HepG2 (cell line): Measurements from ENCODE around the gene TCFL5. TPM values are rescaled to one million over a fixed set of nuclear protein-coding genes. Genes with fewer than 3 reads are reported as not detected.

ENCODE experiments used
- CHCHD3 ChIP-seq: sonication (generic); formaldehyde crosslinking; IDR thresholded peaks from 2 replicates; pipeline ENCODE4 v1.8.0; 2022; ENCODE audit warnings: mild to moderate bottlenecking, missing genetic modification reagents, moderate library complexity
- HNRNPH1 ChIP-seq: fragments of 200-400 bp; formaldehyde crosslinking; optimal IDR thresholded peaks from 2 replicates; pipeline ENCODE3; 2017; ENCODE audit warnings: mild to moderate bottlenecking, low read depth, low read length
- IKZF4 ChIP-seq: sonication (generic); formaldehyde crosslinking; IDR thresholded peaks from 2 replicates; pipeline ENCODE4 v1.5.1; 2020; ENCODE audit warnings: borderline replicate concordance, mild to moderate bottlenecking, low read depth, missing genetic modification reagents; ENCODE audit errors: not compliant biosample characterization
- KDM5A ChIP-seq: fragments of 200-600 bp; sonication (generic); IDR thresholded peaks from 2 replicates; pipeline ENCODE4 v1.7.0; 2018; ENCODE audit warnings: antibody characterized with exemption, mild to moderate bottlenecking, low read length, borderline replicate concordance
- MAFK ChIP-seq, 2 experiments: IDR thresholded peaks in 1 of 2; conservative IDR thresholded peaks in 1 of 2; 2 replicates each; pipeline ENCODE4 v1.6.1; 2011; ENCODE audit warnings: improper control_type of control experiment in 2 of 2, low read length in 2 of 2
- SIN3A ChIP-seq: IDR thresholded peaks from 2 replicates; pipeline ENCODE4 v1.6.1; 2011; ENCODE audit warnings: low read depth, mild to moderate bottlenecking, control low read depth, low read length, borderline replicate concordance
- SNRNP70 ChIP-seq: fragments of 200-400 bp; formaldehyde crosslinking; IDR thresholded peaks from 2 replicates; pipeline ENCODE4 v1.6.1; 2017; ENCODE audit warnings: mild to moderate bottlenecking, low read depth, low read length, moderate library complexity
- U2AF1 ChIP-seq: fragments of 200-400 bp; formaldehyde crosslinking; optimal IDR thresholded peaks from 2 replicates; pipeline ENCODE3; 2017; ENCODE audit warnings: mild to moderate bottlenecking, low read depth, low read length
- ZNF136 ChIP-seq: sonication (generic); formaldehyde crosslinking; IDR thresholded peaks from 2 replicates; pipeline ENCODE4 v1.8.1; 2022; ENCODE audit warnings: low read depth, mild to moderate bottlenecking, moderate library complexity, missing genetic modification reagents
- ZNF235 ChIP-seq: sonication (generic); formaldehyde crosslinking; IDR thresholded peaks from 2 replicates; pipeline ENCODE4 v1.8.1; 2023; ENCODE audit warnings: mild to moderate bottlenecking, missing genetic modification reagents, borderline replicate concordance
- ZNF292 ChIP-seq: sonication (generic); formaldehyde crosslinking; IDR thresholded peaks from 2 replicates; pipeline ENCODE4 v1.8.1; 2022; ENCODE audit warnings: mild to moderate bottlenecking, low read depth, missing genetic modification reagents, borderline replicate concordance
- ZNF367 ChIP-seq: sonication (generic); formaldehyde crosslinking; IDR thresholded peaks from 2 replicates; pipeline ENCODE4 v1.4.0; 2020; ENCODE audit warnings: missing genetic modification reagents, borderline replicate concordance
- ZNF562 ChIP-seq: sonication (generic); formaldehyde crosslinking; IDR thresholded peaks from 2 replicates; pipeline ENCODE4 v1.8.0; 2022; ENCODE audit warnings: missing genetic modification reagents, borderline replicate concordance
- ZNF670 ChIP-seq: sonication (generic); formaldehyde crosslinking; IDR thresholded peaks from 2 replicates; pipeline ENCODE4 v1.8.0; 2022; ENCODE audit warnings: mild to moderate bottlenecking, missing genetic modification reagents, borderline replicate concordance
- ZSCAN9 ChIP-seq: IDR thresholded peaks from 2 replicates; pipeline ENCODE4 v1.6.1; 2016; ENCODE audit warnings: borderline replicate concordance
- polyA plus RNA-seq, 8 experiments: library from polyadenylated mRNA; depleted of rRNA in 3 of 8; stranded (reverse) in 7 of 8; unstranded in 1 of 8; fragments of >200 nt; fragmentation: Illumina TruSeq in 4 of 8; extraction: Trizol in 4 of 8; gene quantifications; 2 replicates each; pipeline versions ENCODE4 v1.2.1 to v1.2.3, GENCODE V29; 2011 to 2016; ENCODE audit warnings: low read depth in 4 of 8, missing spikeins in 1 of 8, mixed read lengths in 1 of 8; ENCODE audit not compliant: insufficient read depth in 1 of 8
- total RNA-seq, 5 experiments: library from RNA; depleted of rRNA; stranded (reverse); fragments of >200 nt; fragmentation: Illumina TruSeq; extraction: Trizol; gene quantifications; 2 replicates each; pipeline ENCODE4 v1.2.3, GENCODE V29; 2016; ENCODE audit warnings: low read depth in 1 of 5
- TF ChIP-seq, protein P1 (sequence below): IDR thresholded peaks from 2 replicates; pipeline ENCODE4 v1.6.1; 2016; ENCODE audit warnings: missing compliant biosample characterization, missing genetic modification reagents, borderline replicate concordance
- TF ChIP-seq, protein P2 (sequence below): sonication (generic); formaldehyde crosslinking; IDR thresholded peaks from 2 replicates; pipeline ENCODE4 v1.8.0; 2022; ENCODE audit warnings: missing genetic modification reagents, mild to moderate bottlenecking, inconsistent platforms, borderline replicate concordance
- TF ChIP-seq, protein P3 (sequence below): sonication (generic); formaldehyde crosslinking; IDR thresholded peaks from 2 replicates; pipeline ENCODE4 v1.4.0; 2020; ENCODE audit warnings: low read depth, mild to moderate bottlenecking, missing genetic modification reagents
- TF ChIP-seq, protein P4 (sequence below): sonication (generic); formaldehyde crosslinking; conservative IDR thresholded peaks from 2 replicates; pipeline ENCODE4 v1.4.0; 2020; ENCODE audit warnings: missing genetic modification reagents
- TF ChIP-seq, protein P5 (sequence below): sonication (generic); formaldehyde crosslinking; IDR thresholded peaks from 2 replicates; pipeline ENCODE4 v1.4.0; 2020; ENCODE audit warnings: missing genetic modification reagents

TCFL5 gene
- total and polyA plus RNA-seq, 2 of the 13 experiments (the other 11 are each of a cell fraction or from before 2014, with no cell fraction given) = 14.8 to 20.0 TPM

DNA sequence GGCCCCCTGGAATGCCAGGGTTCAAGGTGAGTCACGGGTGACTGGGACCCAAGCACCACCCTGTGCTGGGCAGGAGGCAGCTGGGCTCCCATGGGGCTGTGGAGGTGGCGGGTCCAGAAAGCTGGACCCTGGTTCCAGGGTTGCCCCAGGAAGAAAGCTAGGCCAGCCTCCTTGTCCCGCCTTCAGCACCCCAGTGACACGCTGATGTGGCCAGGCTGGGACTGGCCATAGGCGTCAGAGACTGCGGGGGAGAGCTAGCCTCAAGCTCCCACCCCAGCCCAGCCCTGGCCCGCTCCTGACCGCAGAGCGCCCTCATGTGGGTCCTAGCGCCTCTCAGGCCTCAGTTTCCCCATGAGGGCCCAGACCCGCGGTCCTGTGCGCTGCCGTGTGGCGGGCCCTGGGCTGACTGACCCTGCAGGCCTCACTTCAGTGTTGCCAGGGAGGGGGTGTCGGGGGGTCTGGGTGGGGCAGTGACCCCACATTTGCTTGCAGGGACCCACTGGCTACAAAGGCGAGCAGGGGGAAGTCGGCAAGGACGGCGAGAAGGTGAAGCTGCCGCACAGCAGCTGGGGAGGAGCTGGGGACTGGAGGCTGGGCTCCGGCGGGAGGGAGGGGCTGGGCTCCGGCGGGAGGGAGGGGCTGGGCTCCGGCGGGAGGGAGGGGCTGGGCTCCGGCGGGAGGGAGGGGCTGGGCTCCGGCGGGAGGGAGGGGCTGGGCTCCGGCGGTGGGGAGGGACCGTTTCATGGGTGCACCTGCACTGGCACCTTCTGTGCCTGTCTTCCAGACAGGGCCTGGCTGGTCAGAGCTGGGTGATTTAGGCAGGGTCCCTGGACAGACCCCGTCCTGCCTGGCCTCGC lies 36.9 kb downstream of the TCFL5 start (continued):
- TF ChIP-seq, protein P1, sequence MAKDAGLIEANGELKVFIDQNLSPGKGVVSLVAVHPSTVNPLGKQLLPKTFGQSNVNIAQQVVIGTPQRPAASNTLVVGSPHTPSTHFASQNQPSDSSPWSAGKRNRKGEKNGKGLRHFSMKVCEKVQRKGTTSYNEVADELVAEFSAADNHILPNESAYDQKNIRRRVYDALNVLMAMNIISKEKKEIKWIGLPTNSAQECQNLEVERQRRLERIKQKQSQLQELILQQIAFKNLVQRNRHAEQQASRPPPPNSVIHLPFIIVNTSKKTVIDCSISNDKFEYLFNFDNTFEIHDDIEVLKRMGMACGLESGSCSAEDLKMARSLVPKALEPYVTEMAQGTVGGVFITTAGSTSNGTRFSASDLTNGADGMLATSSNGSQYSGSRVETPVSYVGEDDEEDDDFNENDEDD (CRISPR knock-in tag) = no peak
- no peak for TF ChIP-seq MAFK (conservative IDR thresholded peaks at IDR 0.05 in 1 of 2, IDR thresholded peaks at IDR 0.05 in 1 of 2; ENCODE audit: low read length in 2 of 2)
- TF ChIP-seq ZNF292 = no peak; the same call in 1 of the 2 replicates
- TF ChIP-seq ZNF562 (CRISPR knock-in tag) = no peak
- TF ChIP-seq ZSCAN9 (CRISPR knock-in tag) = no peak
- TF ChIP-seq CHCHD3 (CRISPR knock-in tag) = no peak
- TF ChIP-seq ZNF367 (CRISPR knock-in tag) = no peak
- TF ChIP-seq ZNF670 (CRISPR knock-in tag) = no peak
- no peak for TF ChIP-seq SNRNP70
- TF ChIP-seq, protein P2, sequence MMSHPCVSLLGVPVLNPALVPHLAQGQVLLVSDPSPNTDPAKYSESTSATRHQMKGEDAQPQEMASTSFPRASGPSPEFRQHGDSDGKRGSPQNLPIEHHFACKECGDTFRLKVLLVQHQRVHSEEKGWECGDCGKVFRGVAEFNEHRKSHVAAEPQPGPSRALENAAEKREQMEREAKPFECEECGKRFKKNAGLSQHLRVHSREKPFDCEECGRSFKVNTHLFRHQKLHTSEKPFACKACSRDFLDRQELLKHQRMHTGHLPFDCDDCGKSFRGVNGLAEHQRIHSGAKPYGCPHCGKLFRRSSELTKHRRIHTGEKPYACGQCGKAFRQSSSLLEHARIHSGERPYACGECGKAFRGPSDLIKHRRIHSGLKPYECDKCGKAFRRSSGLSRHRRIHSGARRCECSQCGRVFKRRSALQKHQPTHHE (CRISPR knock-in tag) = no peak
- TF ChIP-seq IKZF4 (CRISPR knock-in tag) = peak; percentile 75
- TF ChIP-seq, protein P3, sequence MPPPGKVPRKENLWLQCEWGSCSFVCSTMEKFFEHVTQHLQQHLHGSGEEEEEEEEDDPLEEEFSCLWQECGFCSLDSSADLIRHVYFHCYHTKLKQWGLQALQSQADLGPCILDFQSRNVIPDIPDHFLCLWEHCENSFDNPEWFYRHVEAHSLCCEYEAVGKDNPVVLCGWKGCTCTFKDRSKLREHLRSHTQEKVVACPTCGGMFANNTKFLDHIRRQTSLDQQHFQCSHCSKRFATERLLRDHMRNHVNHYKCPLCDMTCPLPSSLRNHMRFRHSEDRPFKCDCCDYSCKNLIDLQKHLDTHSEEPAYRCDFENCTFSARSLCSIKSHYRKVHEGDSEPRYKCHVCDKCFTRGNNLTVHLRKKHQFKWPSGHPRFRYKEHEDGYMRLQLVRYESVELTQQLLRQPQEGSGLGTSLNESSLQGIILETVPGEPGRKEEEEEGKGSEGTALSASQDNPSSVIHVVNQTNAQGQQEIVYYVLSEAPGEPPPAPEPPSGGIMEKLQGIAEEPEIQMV = no peak
- TF ChIP-seq, protein P4, sequence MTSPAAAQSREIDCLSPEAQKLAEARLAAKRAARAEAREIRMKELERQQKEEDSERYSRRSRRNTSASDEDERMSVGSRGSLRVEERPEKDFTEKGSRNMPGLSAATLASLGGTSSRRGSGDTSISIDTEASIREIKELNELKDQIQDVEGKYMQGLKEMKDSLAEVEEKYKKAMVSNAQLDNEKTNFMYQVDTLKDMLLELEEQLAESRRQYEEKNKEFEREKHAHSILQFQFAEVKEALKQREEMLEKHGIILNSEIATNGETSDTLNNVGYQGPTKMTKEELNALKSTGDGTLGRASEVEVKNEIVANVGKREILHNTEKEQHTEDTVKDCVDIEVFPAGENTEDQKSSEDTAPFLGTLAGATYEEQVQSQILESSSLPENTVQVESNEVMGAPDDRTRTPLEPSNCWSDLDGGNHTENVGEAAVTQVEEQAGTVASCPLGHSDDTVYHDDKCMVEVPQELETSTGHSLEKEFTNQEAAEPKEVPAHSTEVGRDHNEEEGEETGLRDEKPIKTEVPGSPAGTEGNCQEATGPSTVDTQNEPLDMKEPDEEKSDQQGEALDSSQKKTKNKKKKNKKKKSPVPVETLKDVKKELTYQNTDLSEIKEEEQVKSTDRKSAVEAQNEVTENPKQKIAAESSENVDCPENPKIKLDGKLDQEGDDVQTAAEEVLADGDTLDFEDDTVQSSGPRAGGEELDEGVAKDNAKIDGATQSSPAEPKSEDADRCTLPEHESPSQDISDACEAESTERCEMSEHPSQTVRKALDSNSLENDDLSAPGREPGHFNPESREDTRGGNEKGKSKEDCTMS (CRISPR knock-in tag) = no peak
- TF ChIP-seq KDM5A = no peak
- no peak for TF ChIP-seq HNRNPH1
- 0 out of 2 replicates have a peak, but pooled peaks have one; percentile 50 for TF ChIP-seq ZNF136 (CRISPR knock-in tag)
- no peak for TF ChIP-seq ZNF235
- TF ChIP-seq, protein P5, sequence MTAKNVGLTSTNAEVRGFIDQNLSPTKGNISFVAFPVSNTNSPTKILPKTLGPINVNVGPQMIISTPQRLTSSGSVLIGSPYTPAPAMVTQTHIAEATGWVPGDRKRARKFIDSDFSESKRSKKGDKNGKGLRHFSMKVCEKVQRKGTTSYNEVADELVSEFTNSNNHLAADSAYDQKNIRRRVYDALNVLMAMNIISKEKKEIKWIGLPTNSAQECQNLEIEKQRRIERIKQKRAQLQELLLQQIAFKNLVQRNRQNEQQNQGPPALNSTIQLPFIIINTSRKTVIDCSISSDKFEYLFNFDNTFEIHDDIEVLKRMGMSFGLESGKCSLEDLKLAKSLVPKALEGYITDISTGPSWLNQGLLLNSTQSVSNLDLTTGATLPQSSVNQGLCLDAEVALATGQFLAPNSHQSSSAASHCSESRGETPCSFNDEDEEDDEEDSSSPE (CRISPR knock-in tag) = no peak
- TF ChIP-seq U2AF1 = no peak
- 0 out of 2 replicates have a peak, but pooled peaks have one; percentile 14 for TF ChIP-seq SIN3A
